T-helper 2 cell treated with Interferon-gamma antibody and Interleukin-4, amounts not matched to agents 5 μg/mL and 100 μg/mL, for 36 hours (primary cell): Measurements from ENCODE around the gene BRIP1.
"Not testable (repeated sequence)": the region's sequence is repeated elsewhere in the genome, so short reads cannot be mapped to it uniquely, and the experiment has no call there.

Experiments used
- DNase-seq: peaks from one replicate; pipeline ENCODE4 v3.0.0; 2021; ENCODE audit warnings: low spot score
- H3K27ac Mint-ChIP-seq: one replicate; pipeline ENCODE4 v1.8.0; 2021; ENCODE audit warnings: mild to moderate bottlenecking, mixed read lengths
- H3K27me3 Mint-ChIP-seq: one replicate; pipeline ENCODE4 v1.8.0; 2021; ENCODE audit warnings: low read depth, mixed read lengths
- H3K36me3 Mint-ChIP-seq: one replicate; pipeline ENCODE4 v1.8.0; 2021; ENCODE audit warnings: low read depth, mixed read lengths
- H3K4me1 Mint-ChIP-seq: one replicate; pipeline ENCODE4 v1.8.0; 2021; ENCODE audit warnings: low read depth, mixed read lengths
- H3K4me3 Mint-ChIP-seq: one replicate; pipeline ENCODE4 v1.8.0; 2022; ENCODE audit warnings: mild to moderate bottlenecking, moderate library complexity, mixed read lengths
- H3K9me3 Mint-ChIP-seq: one replicate; pipeline ENCODE4 v1.8.0; 2021; ENCODE audit warnings: mixed read lengths

The BRIP1 gene

DNA sequence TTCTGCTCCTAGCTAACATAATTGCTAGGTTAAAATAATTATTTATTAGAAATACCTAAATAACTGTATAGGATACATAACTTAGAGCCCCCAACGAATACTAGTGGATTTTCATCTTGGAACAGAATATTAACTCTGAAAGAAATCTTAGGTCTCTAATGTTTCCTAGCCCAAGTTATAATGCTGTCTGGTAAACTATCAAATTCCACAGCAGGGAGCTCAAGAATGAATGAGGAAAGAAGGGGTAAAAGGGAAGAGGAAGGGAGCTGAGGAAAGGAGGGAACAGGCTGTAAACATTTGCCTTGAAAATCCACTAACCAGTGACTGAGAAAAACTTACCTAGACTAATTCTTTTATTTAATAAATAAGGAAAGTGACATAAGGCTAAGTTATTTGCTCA is 179.2 kb downstream of the BRIP1 start:
- H3K4me3 Mint-ChIP-seq, result no peak overlapping the region
- H3K4me1 Mint-ChIP-seq, result no peaks in the 10 kb centered on the region
- DNase-seq, result no peak
- H3K36me3 Mint-ChIP-seq, result peaks cover 34% of the 10 kb centered on the region
- H3K27me3 Mint-ChIP-seq, result no peaks in the 10 kb centered on the region
- no peaks in the 10 kb centered on the region for H3K9me3 Mint-ChIP-seq
- H3K27ac Mint-ChIP-seq, result no peak overlapping the region

DNA sequence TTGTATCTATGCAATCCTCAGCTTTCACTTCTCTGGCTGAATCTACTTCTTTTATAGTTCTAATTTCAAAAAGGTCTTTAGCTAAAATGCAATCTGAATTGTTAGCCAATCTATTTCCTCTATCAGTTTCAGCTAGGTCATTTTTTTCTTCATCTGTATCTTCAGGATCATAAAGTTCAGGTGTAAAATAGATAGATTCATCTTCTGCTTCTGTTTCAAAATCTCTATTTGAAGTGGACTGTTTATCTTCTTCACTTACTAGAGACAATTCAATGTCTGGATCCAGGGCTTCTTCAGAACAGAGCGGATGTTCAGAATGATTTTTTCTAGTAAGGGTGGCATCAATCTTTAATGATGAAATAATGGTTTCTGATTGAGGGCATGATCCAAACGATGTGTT is 179.9 kb downstream of the BRIP1 start:
- H3K27ac Mint-ChIP-seq, result no peak overlapping the region
- no peaks in the 10 kb centered on the region for H3K9me3 Mint-ChIP-seq
- H3K4me1 Mint-ChIP-seq, result no peaks in the 10 kb centered on the region
- H3K4me3 Mint-ChIP-seq, result no peak overlapping the region
- no peaks in the 10 kb centered on the region for H3K27me3 Mint-ChIP-seq
- no peak for DNase-seq
- H3K36me3 Mint-ChIP-seq, result peaks cover 29% of the 10 kb centered on the region

DNA sequence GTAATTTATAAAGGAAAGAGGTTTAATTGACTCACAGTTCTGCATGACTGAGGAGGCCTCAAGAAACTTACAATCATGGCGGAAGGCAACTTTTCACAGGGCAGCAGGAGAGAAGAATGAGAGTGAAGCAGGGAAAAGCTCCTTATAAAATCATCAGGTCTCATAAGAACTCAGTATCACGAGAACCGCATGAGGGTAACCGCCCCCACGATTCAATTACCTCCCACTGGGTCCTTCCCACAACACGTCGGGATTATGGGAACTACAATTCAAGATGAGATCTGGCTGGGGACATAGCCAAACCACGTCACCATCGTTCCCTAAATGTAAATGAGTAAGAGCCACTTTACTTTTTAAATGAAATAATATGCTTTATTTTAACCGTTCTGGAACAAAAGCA is 182.4 kb downstream of the BRIP1 start:
- DNase-seq, result no peak
- Mint-ChIP-seq H3K27me3 (peaks cover 2% of the 10 kb centered on the region), H3K27ac (no peak overlapping the region), H3K36me3 (peaks cover 14% of the 10 kb centered on the region), H3K4me3 (no peak overlapping the region), H3K9me3 (no peaks in the 10 kb centered on the region), H3K4me1 (no peaks in the 10 kb centered on the region)

DNA sequence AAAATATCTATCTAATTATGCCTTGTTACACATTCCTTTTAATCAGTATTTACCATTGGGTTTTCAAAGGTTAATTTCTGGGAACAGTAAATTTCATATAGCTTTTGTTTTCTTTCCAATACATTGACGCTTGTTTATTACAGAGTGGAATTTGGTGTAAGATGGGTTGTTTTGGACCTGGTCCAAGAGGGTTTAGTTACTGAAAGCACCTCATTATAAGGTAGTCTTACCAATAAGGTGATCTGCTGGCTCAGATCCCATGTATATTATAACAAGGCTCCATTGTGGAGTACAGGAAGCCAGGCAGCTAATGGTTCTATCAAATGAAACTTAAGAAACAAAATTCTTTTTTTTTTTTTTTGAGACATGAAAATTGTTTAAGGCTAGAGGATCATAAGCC is 185.0 kb downstream of the BRIP1 start:
- Mint-ChIP-seq H3K4me1 (no peaks in the 10 kb centered on the region), H3K36me3 (peaks cover 4% of the 10 kb centered on the region), H3K27ac (no peak overlapping the region), H3K27me3 (peaks cover 11% of the 10 kb centered on the region), H3K4me3 (no peak overlapping the region), H3K9me3 (no peaks in the 10 kb centered on the region)
- DNase-seq, result no peak

DNA sequence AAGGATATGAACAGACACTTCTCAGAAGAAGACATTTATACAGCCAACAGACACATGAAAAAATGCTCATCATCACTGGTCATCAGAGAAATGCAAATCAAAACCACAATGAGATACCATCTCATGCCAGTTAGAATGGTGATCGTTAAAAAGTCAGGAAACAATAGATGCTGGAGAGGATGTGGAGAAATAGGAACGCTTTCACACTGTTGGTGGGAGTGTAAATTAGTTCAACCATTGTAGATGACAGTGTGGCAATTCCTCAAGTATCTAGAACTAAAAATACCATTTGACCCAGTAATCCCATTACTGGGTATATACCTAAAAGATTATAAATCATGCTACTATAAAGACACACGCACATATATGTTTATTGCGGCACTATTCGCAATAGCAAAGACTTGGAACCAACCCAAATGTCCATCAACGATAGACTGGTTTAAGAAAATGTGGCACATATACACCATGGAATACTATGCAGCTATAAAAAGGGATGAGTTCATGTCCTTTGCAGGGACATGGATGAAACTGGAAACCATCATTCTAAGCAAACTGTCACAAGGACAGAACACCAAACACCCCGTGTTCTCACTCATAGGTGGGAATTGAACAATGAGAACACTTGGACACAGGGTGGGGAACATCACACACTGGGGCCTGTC is 186.0 kb downstream of the BRIP1 start:
- H3K4me1 Mint-ChIP-seq, H3K27ac Mint-ChIP-seq, DNase-seq, H3K4me3 Mint-ChIP-seq, H3K36me3 Mint-ChIP-seq, H3K9me3 Mint-ChIP-seq: not testable (repeated sequence)
- H3K27me3 Mint-ChIP-seq, result peaks cover 11% of the 10 kb centered on the region

DNA sequence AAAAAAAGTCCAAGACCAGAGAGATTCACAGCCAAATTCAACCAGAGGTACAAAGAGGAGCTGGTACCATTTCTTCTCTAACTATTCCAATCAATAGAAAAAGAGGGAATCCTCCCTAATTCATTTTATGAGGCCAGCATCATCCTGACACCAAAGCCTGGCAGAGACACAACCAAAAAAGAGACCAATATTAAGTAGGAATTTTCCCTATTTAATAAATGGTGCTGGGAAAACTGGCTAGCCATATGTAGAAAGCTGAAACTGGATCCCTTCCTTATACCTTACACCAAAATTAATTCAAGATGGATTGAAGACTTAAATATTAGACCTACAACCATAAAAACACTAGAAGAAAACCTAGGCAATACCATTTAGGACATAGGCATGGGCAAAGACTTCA is 186.8 kb downstream of the BRIP1 start:
- peaks cover 11% of the 10 kb centered on the region for H3K27me3 Mint-ChIP-seq
- not testable (repeated sequence) for H3K9me3 Mint-ChIP-seq, H3K4me1 Mint-ChIP-seq, DNase-seq, H3K36me3 Mint-ChIP-seq, H3K4me3 Mint-ChIP-seq, H3K27ac Mint-ChIP-seq

DNA sequence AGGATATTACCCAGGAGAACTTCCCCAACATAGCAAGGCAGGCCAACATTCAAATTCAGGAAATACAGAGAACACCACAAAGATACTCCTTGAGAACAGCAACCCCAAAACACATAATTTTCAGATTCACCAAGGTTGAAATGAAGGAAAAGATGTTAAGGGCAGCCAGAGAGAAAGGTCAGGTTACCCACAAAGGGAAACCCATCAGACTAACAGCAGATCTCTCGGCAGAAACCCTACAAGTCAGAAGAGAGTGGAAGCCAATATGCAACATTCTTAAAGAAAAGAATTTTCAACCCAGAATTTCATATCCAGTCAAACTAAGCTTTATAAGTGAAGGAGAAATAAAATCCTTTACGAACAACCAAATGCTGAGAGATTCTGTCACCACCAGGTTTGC is 188.7 kb downstream of the BRIP1 start:
- not testable (repeated sequence) for DNase-seq, H3K36me3 Mint-ChIP-seq, H3K4me1 Mint-ChIP-seq, H3K9me3 Mint-ChIP-seq, H3K27ac Mint-ChIP-seq, H3K4me3 Mint-ChIP-seq
- peaks cover 11% of the 10 kb centered on the region for H3K27me3 Mint-ChIP-seq

DNA sequence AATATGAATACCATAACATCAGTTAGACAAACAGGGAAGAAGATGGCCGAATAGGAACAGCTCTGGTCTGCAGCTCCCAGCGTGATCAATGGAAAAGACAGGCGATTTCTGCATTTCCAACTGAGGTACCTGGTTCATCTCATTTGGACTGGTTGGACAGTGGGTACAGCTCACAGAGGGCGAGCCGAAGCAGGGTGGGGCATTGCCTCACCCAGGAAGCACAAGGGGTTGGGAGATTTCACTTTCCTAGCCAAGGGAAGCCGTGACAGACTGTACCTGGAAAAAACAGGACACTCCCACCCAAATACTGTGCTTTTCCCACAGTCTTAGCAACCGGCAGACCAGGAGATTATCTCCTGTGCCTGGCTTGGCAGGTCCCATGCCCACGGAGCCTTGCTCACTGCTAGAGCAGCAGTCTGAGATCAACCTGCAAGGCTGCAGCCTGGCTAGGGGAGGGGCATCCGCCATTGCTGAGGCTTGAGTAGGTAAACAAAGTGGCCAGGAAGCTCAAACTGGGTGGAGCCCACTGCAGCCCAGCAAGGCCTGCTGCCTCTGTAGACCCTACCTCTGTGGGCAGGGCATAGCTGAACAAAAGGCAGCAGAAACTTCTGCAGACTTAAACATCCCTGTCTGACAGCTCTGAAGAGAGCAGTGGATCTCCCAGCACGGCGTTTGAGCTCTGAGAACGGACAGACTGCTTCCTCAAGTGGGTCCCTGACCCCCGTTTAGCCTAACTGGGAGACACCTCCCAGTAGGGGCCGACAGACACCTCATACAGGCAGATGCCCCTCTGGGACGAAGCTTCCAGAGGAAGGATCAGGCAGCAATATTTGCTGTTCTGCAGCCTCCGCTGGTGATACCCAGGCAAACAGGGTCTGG is 190.1 kb downstream of the BRIP1 start:
- H3K4me3 Mint-ChIP-seq, H3K4me1 Mint-ChIP-seq, H3K9me3 Mint-ChIP-seq, DNase-seq, H3K27ac Mint-ChIP-seq, H3K36me3 Mint-ChIP-seq: not testable (repeated sequence)
- H3K27me3 Mint-ChIP-seq, result peaks cover 11% of the 10 kb centered on the region

DNA sequence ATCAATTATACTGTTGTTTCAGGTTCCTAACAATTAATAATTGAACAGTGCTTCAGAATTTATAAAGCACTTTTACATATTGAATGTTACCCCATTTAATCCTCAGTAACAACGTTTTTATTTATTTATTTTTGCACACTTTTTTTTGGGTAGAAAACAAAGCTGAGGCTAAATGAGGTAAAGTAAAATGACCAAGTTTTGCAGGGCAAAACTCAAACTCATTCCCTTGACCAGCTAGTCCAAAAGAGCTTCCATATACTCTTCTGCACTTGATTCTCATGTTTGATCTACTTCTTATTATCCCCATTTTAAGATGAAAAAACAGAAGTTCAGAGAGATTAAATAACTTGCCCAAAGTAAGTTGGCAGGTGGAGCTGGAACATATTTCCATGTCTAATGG is 191.2 kb downstream of the BRIP1 start:
- no peak for DNase-seq
- H3K27me3 Mint-ChIP-seq, result peaks cover 11% of the 10 kb centered on the region
- no peaks in the 10 kb centered on the region for H3K9me3 Mint-ChIP-seq
- H3K4me3 Mint-ChIP-seq, result no peak overlapping the region
- H3K27ac Mint-ChIP-seq, result no peak overlapping the region
- no peaks in the 10 kb centered on the region for H3K4me1 Mint-ChIP-seq
- H3K36me3 Mint-ChIP-seq, result no peaks in the 10 kb centered on the region

DNA sequence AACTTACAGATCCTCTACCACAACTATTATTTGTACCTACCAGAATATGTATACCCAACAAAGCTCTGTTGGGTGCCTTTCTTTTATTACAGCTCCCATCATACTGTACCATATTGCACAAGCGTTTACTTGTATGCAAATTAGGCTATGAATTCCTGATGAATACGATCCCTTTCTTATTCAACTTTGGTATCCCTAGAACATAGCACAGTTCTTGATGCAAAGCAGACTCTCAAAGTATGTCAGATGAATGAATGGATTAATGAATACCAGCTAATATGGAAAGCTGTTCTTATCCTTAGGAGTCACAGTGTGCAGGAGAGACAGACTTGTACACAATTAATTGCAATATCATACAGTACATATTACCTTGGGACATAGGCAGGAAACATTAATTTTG is 192.6 kb downstream of the BRIP1 start:
- H3K4me3 Mint-ChIP-seq, result no peak overlapping the region
- no peaks in the 10 kb centered on the region for H3K36me3 Mint-ChIP-seq
- DNase-seq, result no peak
- H3K27me3 Mint-ChIP-seq, result peaks cover 7% of the 10 kb centered on the region
- H3K27ac Mint-ChIP-seq, result no peak overlapping the region
- H3K9me3 Mint-ChIP-seq, result no peaks in the 10 kb centered on the region
- H3K4me1 Mint-ChIP-seq, result no peaks in the 10 kb centered on the region

DNA sequence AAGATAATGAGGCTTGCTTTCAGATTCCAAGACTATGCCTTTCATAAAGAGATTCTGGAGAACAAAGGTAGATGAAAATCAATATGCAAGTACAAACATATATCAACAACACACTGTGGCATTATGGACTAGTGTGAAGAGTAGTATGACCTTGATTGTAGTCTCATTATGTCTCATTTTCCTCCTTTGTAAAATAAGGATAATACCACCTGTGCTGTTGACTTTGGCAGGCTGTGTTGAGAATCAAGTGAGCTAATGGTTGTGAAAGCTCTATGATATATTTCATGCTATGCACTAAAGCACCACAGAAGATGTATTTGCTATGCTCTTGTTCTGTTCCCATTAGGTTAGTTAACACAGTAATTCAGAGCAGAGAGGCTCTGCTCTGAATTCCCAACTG is 193.8 kb downstream of the BRIP1 start:
- Mint-ChIP-seq H3K27ac (no peak overlapping the region), H3K27me3 (peaks cover 4% of the 10 kb centered on the region), H3K4me3 (no peak overlapping the region), H3K4me1 (no peaks in the 10 kb centered on the region), H3K9me3 (no peaks in the 10 kb centered on the region), H3K36me3 (no peaks in the 10 kb centered on the region)
- DNase-seq, result no peak

DNA sequence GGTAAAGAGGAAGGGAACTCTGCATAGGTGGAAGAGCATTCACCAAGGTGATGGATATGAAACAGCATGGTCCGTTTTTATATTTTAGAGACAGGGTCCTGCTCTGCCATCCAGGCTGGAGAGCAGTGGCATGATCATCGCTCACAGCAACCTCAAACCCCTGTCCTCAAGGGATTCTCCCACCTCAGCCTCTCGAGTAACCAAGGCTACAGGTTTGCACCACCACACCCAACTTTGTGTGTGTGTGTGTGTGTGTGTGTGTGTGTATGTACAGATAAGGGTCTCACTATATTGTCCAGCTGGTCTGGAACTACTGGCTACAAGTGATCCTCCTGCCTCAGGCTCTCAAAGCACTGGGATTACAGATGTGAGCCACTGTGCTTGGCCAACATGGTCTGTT is 194.8 kb downstream of the BRIP1 start:
- H3K27ac Mint-ChIP-seq, result no peak overlapping the region
- no peak for DNase-seq
- H3K9me3 Mint-ChIP-seq, result no peaks in the 10 kb centered on the region
- no peaks in the 10 kb centered on the region for H3K4me1 Mint-ChIP-seq
- H3K4me3 Mint-ChIP-seq, result no peak overlapping the region
- H3K27me3 Mint-ChIP-seq, result no peaks in the 10 kb centered on the region
- H3K36me3 Mint-ChIP-seq, result no peaks in the 10 kb centered on the region

DNA sequence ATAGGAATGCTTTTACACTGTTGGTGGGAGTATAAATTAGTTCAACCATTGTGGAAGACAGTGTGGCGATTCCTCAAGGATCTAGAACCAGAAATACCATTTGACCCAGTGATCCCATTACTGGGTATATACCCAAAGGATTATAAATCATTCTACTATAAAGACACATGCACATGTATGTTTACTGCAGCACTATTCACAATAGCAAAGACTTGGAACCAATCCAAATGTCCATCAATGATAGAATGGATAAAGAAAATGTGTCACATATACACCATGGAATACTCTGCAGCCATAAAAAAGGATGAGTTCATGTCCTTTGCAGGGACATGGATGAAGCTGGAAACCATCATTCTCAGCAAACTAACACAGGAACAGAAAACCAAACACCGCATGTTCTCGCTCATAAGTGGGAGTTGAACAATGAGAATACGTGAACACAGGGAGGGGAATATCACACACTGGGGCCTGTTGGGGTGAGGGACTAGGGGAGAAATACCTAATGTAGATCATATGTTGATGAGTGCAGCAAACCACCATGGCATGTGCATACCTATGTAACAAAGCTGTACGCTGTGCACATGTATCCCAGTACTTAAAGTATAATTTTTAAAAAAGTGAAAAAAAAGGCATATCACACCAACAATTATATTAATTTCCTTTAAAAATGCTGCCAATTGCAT is 196.8 kb downstream of the BRIP1 start:
- H3K9me3 Mint-ChIP-seq, DNase-seq, H3K27me3 Mint-ChIP-seq, H3K4me1 Mint-ChIP-seq, H3K4me3 Mint-ChIP-seq, H3K36me3 Mint-ChIP-seq, H3K27ac Mint-ChIP-seq: not testable (repeated sequence)

DNA sequence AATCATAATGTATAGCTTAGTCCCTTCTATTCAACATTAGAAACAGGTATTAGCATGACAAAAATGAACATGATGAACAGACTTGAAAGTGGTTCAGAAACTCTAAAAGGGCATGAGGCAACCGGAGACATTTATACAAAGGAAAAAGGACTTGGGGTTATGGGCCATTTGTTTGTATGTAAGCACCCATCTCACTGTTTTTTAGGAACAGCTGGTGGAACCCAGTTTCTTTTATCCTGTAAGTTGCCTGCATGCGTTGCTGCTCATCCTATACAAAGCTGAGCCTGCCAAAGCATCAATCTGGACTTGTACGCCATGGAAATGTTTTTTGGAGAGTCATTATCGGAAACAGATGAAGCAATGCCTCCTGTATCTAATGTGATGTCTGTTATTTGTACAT is 200.0 kb downstream of the BRIP1 start:
- Mint-ChIP-seq H3K4me3 (no peak overlapping the region), H3K4me1 (no peaks in the 10 kb centered on the region), H3K9me3 (no peaks in the 10 kb centered on the region), H3K27ac (no peak overlapping the region), H3K27me3 (peaks cover 24% of the 10 kb centered on the region), H3K36me3 (no peaks in the 10 kb centered on the region)
- DNase-seq, result no peak
